ENCODE measurements around the gene PDCD6IP. TPM values are rescaled to one million over a fixed set of nuclear protein-coding genes. Genes with fewer than 3 reads are reported as not detected.

The PDCD6IP gene
- total RNA-seq, 4 donors from 2014 or later: 177 to 319 (median 203) TPM

- TF ChIP-seq CTCF (IDR thresholded peaks at IDR 0.05; ENCODE audit: low read depth): no peak
These were observed 83.9 kb downstream of the PDCD6IP start for GRCh38 chr3:33882296-33882695.

GRCh38 chr3:33883538-33883950 is 85.1 kb downstream of the PDCD6IP start:
- no peak for TF ChIP-seq CTCF (IDR thresholded peaks at IDR 0.05; ENCODE audit: low read depth)

DNA sequence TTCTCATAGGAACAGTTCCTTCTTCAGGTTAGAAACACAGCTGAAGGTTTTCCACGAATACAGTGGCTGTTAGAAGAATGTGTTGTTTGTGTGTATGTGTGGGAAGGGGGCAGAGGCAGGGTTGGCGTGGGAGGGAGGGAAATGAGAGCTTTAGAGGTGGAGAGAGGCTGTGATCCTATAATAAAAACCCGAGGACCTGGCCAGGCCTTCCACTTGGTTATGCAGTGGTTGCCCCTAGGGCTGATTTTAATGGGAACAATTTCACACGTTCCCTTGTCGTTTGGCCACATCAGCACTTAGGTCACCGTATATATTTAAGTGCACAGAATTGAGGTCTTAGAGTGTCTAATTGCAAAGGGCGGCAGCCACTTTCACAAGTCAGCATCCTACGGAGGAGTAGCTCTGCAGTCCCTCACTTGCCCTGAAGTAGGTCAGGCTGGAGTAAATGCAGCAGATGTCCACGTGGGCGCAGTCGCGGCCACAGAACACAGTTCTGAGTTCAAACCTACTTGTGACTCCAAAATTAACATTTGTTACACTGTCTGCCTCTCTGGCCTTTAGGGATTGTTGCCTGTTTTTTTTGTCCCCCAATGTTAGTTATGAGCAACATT is 85.6 kb downstream of the PDCD6IP start:
- TF ChIP-seq CTCF (IDR thresholded peaks at IDR 0.05; ENCODE audit: low read depth): no peak

DNA sequence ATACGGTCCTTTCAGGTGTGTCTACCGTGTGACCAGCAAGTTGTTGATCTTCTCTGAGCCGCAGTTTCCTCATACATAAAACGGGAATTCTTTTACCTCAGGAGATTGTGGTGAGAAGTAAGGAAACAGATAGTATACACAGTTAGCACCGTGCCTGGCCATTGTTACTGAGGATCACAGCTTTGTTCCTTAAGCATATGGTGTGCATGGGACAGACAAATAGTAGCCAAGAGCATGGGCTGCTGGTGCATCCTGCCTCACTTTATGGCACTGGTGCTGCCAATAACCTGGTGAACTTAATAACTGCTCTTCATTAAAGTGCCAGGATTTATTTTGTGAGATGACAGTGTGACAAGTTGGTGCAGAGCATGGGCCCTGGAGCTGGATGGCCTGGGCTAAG is 86.3 kb downstream of the PDCD6IP start:
- no peak for TF ChIP-seq CTCF (IDR thresholded peaks at IDR 0.05; ENCODE audit: low read depth)

DNA sequence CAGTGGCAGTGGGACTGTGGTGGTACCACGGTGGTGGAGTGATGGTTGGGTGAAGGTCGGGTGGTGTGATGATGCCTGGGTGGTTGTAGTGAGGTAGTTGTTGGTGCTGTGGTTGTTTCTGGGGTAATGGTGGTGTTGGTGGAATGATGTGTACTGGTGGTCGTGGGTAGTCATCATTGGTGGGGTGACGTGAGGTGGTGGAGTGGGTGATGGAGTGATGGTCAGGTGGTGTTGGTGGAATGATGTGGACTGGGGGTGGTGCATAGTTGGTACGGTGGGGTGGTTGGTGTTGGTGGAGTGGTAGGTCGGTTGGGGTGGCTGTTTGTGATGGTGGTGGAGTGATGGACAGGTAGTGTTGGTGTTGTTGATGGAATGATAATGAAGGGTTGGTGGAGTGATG is 87.1 kb downstream of the PDCD6IP start:
- no peak for TF ChIP-seq CTCF (IDR thresholded peaks at IDR 0.05; ENCODE audit: low read depth)

GRCh38 chr3:33886015-33886414 is 87.6 kb downstream of the PDCD6IP start:
- no peak for TF ChIP-seq CTCF (IDR thresholded peaks at IDR 0.05; ENCODE audit: low read depth)

DNA sequence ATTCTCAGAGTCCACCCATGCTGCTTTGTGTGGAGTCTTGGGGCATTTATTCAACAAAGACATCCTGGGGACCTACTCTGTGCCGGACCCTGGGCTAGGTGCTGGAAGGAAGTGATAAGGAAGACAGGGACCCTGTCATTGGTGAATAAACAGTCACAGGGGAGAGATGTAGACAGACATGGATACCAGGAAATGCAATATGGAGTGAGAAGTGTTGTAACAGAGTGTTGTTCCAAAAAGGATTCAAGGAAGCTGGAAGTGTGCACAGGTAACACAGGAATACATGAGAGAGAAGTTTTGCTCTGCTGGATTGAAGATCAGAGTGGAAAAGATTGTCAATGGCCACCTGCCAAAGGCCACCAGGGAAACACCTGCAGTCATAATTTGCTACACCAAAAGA is 89.0 kb downstream of the PDCD6IP start:
- TF ChIP-seq CTCF (IDR thresholded peaks at IDR 0.05; ENCODE audit: low read depth): no peak
